Fibroblast of lung (primary cell): ENCODE measurements around the gene FAM161A.

Experiments
- CTCF ChIP-seq, 2 donors: IDR thresholded peaks in 1 of 2; conservative IDR thresholded peaks in 1 of 2; 1 replicate in 1 of 2; 2 replicates in 1 of 2; pipeline ENCODE4 v1.5.1; 2011 to 2012; ENCODE audit warnings: low read length in 2 of 2, control low read depth in 1 of 2, inconsistent platforms in 1 of 2, low read depth in 1 of 2, mild to moderate bottlenecking in 1 of 2
- EZH2 ChIP-seq: IDR thresholded peaks from 2 replicates; pipeline ENCODE4 v1.5.1; 2012; ENCODE audit warnings: low read length, control low read depth, mild to moderate bottlenecking; ENCODE audit errors: missing control alignments

- TF ChIP-seq CTCF (conservative IDR thresholded peaks at IDR 0.05 in 1 of 2, IDR thresholded peaks at IDR 0.05 in 1 of 2; ENCODE audit: low read depth in 1 of 2, low read length in 2 of 2): no peak
- no peak for TF ChIP-seq EZH2
These were observed 12.6 kb downstream of the FAM161A start for GRCh38 chr2:61841286-61841685.
